ENCODE results near the gene CTNNA2.

Gene CTNNA2

DNA sequence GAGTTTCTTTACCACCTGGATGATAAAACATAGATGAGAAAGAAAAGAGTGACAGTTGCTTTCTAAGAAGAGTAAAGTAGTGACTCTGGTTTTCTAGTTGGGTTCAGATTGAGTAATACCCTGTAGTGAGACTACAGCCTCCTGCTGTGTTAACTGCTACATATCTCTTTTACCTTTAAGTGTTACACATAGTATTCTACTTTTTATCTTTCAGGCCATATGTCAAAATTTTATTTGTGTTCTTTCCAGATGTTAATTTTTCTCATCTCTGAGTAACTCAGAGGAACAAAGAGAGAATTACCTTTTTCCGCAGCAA, 348.2 kb downstream of the CTNNA2 start:
- DNase-seq = no peak

DNA sequence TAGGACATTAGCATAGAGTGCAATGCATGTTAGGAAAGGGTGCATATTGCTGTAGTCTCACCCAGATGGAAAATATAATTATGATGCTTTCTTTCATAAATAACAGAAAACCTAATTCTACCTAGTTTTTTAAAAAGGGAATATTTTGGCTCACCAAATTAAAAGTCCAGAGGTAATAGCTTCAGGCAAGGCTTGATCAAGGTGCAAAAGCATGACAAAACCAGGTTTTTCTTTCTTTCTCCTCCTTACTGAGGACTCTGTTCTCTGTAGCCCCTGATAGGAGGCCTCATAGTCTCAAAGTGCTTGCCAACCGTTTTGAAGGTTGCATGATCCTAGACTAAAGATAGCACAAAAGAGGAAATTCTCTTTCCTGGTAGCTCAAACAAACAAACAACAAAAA, 349.9 kb downstream of the CTNNA2 start:
- no peak for DNase-seq

DNA sequence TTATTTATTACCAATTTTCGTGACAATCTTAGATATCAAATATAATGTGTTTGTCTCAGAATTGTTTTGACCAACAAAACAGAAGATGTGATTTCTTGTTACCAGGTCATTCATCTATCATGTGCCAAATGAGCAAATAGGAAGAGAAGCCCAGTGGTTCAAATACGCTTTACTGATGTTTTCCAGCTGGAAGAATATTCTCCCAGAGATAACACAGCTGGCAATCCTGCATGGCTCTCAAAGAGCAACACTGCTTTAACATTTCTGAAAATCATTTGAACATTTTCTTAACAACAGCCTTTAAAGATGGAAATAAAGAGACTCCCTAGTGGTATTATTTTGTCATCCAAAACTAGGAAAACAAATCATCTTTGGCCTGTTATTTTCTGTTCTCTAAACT, 359.8 kb downstream of the CTNNA2 start:
- no peak for DNase-seq

DNA sequence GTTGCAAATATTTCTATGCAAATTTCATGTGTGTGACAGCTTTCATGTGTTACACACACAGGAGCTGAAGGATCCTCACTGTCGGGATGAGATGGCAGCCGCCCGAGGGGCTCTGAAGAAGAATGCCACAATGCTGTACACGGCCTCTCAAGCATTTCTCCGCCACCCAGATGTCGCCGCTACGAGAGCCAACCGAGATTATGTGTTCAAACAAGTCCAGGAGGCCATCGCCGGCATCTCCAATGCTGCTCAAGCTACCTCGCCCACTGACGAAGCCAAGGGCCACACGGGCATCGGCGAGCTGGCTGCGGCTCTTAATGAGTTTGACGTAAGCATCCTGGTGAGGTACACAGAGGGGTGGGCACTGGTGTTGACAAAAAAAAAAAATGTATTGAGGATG, 361.2 kb downstream of the CTNNA2 start:
- DNase-seq = no peak

DNA sequence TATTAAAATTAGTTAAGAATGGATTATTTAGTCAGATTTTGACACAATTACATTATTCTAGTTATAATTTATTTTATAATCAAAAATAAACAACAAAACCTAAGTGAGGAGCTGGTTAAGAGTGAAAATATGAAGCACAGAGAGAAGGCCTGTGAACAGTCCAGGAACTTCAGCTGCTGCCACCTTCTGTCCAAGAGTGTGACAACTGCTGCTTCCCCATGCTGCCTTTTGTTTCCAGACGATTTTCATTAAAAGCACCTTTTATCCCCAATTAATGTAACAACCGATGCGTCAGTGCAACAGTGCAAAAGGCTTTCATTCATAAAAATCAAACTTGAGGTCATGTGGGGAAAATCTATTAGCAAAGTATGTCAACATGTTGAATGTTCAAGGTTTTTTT, 363.6 kb downstream of the CTNNA2 start:
- no peak for DNase-seq

DNA sequence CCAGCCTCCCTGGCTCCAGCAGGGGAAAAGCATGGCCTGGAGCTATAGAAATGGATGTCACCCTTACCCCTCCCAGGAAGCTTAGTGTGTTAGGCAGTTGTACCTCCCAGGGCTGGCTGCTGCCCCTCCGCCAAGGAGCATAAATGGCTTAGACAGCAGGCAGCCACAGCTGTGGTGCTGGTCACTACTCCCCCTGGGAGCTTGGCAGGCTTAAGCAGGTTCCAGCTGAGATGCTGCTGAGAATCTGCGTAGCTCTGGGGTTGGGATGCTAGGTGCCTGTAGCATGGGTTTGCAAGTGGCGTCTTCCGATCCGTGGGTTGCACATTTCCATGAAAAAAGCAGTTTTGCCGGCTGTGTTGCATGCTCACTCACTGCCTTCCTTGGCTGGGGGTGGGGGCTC, 369.7 kb downstream of the CTNNA2 start:
- DNase-seq = no peak

DNA sequence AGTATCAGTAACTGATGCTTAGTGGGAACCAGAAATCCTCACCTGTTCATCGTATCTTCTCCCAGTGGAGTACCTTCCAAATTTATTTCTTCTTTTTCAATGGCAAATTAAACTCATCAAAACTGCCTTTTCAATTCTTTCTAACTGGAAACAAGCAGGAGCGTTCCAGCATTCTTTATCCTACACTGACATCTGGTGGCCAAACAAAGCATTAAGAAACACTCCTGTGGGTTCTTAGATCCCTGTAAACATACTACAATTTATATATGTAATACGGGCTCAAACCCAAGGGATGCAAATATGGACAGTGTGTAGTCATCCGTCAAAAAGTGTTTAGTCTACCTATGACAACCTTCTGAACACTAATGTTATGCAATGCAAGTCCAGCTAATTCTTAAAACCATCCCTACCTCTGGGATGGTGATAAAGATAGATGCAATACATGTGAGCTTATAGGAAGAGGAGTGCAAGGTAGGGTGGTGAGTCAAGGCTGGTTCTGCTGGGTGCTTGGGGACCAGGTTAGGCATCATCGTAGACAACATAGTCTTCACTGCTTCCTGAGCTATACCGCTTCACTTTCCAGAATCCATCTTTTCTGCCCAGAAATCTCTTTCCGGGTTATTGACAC, 375.0 kb downstream of the CTNNA2 start:
- no peak for DNase-seq

DNA sequence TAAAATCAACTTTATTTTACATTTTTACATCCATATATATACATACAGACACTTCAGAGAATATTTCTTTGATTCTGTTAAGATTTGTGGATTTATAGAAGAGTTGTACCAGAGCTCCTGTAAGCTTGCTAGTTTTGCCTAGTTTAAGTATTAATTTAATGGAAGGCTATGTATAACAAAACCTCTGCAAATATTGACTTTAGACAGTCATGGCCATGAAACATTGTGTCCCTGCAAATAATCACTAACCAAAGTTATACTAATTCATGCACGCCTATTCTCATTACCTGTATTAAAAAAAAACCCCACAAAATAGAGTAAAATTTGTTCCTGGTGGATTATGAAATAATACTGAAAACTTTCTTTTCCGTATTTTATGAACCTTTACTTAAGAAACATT, 379.3 kb downstream of the CTNNA2 start:
- DNase-seq = no peak

DNA sequence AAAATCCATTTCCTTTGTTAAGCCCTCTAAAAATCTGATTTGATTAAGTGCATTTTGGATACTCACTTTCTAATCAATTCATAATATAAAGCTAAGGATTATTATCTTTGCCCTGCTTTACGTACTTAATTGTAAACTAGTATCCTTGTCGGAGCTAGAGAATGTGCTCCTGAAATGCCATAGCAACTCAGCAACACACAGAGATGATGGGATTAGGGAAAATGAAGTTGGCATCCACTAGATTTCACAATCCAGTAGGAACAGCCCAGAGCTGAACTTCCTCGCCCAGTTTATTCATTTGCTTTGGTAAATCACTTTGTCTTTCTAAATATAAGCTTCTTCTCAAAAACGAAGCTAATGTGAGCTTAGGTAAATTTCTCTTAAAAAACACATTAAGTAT, 386.3 kb downstream of the CTNNA2 start:
- DNase-seq = no peak

DNA sequence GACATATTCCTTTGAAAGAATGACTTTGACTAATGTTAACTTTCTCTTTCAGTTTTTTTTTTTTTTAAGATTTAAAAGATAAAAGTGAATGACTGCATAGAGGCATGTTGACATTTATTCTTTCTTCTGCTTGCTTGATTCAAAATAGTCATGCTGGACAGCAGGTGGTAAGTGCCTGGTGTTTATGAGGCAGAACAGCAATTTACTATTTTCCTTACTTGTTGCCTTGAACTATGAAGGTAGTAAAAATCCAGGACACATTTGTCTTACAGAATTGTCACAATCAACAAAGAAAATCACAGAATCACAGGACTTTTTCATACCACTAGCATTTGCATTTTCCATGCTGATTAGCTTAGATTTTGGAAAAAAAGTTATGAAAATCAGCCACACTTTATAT, 388.3 kb downstream of the CTNNA2 start:
- DNase-seq = no peak

DNA sequence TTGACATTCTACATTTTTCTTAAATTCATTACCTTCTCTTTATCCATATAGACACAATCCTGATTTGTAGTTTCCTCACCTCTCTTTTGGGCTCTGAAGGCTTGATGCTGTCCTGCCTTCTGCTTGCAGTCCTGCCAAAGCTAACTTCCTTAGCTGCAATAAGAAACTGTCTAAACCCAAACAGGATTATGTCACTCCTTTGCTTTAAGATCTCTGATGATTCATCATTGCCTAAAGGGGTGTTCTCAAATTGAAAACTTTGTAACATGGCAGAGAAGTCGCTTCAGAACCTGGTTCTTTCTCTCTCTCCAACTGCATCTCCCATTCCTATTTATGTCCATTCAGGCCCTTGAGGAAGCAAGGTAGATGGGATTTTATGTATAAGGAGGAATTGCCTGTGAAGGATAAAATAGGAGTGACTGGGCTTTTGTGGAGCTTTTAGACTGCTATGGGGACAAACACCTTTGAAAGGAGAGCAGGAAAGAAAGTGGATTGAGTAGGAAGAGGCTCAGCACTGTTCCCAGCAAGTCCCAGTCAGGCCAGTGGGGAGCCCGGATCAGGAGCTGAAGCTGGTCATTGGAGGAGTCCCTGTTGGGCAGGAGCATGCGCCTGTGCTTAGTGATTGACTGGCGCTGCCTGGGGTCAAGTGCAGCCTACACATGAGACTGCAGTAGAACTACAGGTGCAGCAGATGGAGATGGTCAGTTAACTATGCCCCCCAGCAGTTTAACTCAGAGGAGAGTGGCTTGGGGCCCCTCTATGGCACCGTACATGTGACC, 390.6 kb downstream of the CTNNA2 start:
- DNase-seq = no peak

DNA sequence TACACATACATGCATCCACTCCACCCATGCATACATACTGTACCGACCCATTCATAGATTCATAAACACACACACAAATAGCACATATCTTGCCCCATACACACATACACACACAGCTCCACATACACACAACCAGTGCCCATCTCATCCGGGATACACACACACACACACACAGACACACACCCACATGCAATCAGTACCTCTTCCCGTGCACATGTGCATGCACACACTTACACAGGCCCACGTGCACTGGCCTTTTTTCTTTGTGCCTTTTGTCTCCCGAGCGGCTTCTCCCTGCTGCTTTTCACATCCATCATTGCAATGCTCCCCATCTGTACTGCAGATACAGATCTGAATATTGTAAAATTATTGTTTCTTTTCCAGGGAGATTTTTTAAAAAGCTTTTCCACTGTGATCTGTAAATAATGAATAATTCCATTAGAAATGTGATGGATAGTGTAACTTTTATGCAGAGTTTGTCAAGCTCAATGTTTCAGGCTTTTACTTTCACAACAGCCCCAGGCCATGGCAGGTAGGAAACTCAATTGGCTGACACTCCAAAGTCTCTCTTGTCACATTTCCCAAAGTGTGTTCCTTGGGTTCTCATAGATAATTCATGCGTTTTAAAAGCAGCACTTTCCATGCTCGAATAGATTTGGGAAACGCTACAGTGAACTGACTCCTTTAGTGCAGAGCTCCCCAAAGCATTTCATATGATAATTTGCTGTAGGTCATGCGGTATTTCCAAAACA, 393.5 kb downstream of the CTNNA2 start:
- no peak for DNase-seq

DNA sequence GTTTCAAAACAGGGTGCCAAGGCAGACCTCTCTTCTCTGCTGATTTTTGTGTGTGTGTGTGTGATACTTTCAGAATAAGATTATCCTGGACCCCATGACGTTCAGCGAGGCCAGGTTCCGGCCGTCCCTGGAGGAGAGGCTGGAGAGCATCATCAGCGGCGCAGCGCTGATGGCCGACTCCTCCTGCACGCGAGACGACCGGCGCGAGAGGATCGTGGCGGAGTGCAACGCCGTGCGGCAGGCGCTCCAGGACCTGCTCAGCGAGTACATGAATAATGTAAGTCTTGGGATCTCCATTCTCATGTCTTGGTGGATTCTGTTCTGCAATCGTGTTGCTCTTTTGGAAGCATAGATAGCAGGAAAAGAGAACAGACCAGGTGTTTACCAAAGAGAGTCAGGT, 396.7 kb downstream of the CTNNA2 start:
- DNase-seq = no peak

DNA sequence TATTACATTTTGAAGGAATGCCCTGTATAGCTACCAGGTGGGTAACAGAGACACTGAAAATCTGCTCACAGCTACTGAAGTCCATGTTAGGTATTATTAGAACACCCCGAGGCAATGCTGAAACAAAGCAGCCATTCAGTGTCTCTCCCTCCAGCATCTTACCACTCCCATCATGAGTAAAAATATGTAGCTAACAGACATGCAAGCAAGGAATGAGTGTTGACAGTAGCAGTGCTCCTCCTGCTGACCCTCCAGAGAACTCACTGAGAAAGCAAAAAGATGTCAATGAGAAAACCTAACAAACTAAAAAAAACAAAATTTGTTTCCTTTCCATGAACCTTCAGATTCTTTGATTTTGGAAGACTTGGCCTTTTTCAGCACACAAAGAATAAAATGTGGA, 397.8 kb downstream of the CTNNA2 start:
- no peak for DNase-seq

DNA sequence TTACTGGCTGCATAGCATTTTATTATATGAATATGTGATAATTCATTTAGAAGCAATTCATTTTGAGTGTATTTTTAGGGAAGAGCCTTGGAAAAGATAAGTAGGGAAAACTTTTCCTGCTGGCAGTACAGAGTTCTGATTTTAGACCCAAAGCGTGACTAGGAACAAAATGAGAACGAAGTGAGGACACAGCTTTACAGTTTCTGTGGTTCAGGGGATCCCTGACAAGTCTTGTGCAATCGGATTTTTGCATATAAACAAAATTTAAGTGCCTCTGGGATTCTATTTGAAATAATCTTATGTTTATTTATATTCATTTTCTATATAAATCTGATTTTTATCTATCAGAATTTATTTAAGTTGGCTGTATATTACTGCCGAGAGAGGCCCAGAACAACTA, 402.6 kb downstream of the CTNNA2 start:
- no peak for DNase-seq

DNA sequence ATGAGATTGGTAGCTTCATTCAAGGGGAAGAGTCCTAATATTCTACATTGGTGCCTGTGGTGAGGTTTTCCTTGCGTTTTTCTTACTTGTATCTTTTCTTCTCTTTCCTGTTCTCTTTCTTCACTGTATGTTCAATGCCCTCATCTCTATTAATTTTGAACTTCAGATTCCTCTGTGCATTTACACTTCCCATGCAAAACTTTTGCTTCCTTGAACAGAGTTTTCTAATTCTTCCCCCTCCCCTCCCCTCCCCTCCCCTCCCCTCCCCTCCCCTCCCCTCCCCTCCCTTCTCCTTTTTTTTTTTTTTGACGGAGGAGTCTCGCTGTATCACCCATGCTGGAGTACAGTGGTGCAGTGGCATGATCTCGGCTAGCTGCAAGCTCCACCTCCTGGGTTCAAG, 403.4 kb downstream of the CTNNA2 start:
- DNase-seq = no peak

DNA sequence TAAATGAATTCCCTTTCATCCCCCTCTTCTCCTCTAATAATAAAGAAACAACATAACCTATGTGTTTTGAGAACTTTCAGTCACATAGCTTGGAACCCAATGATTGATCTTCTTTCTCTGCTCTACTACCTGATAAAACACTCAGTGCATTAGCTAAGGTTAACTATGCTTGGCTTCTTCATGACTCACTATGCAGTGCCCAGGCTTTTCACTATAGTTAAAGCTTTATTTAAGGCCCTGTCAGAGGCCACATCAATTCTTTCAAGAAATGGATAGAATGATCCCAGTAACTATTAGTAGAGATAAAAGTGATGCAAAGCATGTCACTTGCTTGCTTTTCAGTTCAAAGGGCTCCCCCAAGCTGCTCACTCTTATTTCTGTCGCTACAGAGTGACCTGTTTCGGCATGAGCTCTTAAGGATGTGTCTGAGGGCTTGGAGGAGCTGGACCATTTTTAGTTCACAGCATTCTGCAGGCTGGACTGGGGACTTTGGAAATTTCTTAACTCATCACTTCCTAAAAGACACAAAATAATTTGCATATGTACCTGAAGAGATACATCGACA, 407.7 kb downstream of the CTNNA2 start:
- DNase-seq = no peak

DNA sequence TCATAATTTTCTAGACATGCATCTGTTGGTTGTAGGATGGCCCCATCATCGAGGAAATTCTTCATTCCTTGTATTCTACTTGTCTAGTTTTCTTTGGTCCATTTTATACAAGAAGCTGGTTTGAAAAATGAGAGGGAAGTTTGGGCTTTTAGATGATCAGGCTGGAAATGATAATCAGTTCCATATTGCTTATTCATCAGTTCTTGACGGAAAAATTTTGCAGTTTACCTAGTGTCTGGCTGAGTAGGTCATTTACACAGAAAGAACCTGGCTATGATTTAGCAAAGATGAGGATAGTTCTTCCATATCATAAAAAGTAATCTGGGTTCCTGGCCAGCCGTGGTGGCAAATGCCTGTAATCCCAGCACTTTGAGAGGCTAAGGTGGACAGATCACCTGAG, 416.8 kb downstream of the CTNNA2 start:
- DNase-seq = no peak

DNA sequence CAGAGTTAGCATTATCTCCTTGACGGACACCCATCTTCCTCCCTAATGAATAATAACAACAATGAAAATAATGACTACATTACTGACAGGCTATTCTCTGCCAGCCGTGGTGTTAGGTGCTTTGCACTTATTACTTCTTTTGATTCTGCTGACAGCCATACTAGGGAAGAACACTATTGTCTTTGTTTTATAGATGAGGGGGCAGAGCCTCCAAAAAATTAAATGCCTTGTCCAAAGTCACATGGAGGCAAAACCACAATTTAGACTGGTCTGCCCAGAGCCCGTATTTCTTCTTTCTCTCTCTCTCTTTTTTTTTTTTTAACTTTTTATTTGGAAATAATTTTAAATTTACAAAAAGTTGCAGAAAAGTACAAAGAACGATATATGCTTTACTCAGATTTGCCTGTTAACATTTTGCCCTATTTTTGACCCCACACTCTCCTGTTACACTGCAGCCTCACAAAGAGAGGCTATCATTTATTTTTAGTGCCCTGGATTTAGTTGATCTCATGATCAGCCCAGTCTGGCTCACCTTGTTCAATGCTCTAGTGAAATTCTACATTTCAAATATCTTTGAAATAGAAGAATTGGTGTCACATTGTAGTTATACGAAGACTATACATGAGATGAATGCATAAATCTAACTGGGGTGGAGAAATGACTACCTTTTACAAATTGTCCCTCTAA, 422.3 kb downstream of the CTNNA2 start:
- DNase-seq = no peak

DNA sequence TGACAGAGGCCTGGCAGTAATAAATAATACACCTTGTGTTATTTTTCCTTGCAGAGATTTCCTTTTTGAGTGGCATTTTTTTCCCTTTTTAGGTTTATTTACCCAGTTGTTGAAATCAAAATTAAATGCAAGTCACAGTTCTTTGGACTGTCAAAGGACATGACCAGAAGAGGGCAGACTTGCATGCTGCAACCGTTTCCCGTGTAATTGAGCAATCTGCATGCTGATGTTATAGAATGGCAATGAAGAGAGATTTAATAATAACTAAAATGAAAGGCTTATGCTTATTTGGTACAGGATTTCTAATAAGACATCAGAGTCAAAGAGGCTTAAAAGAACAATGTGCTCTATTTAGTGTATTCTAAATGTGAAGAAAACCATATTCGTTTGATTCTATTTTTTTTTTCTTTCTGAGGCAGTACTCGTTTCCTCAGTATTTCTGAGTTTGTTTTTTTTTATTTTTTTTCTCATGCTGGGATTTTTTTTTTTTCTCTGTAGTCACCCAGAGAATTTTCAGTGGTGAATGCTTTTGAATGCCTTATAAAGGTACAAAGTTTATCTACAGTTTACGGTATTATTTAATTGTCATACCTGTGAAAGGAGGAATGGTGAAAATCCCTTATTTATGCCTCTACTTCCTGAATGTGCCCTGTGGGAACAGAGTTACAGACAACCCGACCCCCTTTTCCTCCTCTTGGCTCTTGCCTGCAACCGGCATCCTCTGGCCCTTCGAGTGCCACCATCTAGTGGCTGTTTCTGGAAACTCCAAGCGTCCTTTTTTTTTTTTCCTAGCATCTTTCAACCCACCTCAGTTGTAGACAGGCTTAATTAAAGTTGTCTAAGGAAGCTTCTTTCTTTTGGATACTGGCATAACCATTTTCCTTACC, 423.2 kb downstream of the CTNNA2 start:
- no peak for DNase-seq

DNA sequence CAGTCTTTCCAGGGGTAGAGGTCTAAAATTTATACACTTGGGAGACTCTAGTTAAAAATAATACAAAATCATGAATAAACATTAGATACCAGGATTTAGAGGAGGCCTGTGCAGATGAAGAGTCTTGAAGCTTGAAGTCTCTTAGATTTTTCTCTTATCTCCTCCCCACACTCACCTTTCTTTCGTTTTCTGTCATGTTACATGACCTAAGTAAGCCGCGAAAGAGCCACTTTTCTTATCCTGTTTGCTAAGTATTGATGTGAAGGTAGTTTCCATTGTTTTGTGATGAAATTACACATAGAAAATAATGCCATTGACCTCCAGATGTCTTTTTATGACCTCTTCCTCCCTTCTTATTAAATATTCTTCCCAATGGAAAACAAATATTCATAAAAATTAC, 423.9 kb downstream of the CTNNA2 start:
- no peak for DNase-seq

DNA sequence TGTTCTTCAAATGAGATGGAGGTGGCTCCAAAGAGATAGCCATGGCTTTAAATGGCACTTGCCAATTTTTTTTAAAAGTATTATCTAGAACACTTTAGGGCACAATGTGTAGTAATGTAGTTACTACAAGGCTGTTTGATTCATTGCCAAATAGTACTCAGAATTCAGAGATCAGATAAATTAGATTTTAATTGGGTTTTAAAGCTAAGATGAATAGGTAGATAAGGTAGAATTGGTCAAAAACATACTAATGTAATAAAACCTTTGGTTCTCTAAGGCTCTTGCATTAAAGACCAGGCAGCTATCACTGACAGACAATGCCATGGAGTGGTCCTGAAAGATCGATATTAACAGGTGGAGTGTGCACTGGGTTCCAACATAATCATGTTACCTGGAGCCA, 425.8 kb downstream of the CTNNA2 start:
- no peak for DNase-seq

Measured in activated CD4-positive, CD25-positive, alpha-beta regulatory T cell treated with anti-CD3 and anti-CD28 coated beads, Interleukin-2, amount 50 U/mL, for 72 hours (primary cell).